Left ventricle myocardium inferior (tissue), 1 donor: ENCODE data around the gene CXCR4. TPM values are rescaled to one million over a fixed set of nuclear protein-coding genes. Genes with fewer than 3 reads are reported as not detected.
"Not testable (repeated sequence)": the region's sequence is repeated elsewhere in the genome, so short reads cannot be mapped to it uniquely, and the experiment has no call there.

ENCODE experiments used
- DNase-seq: peaks from one replicate; pipeline ENCODE4 v3.0.0-alpha.2; 2020
- H3K27ac ChIP-seq: fragments of 200-600 bp; replicated peaks from 2 replicates; pipeline ENCODE4 v1.8.0; 2021
- H3K27me3 ChIP-seq: fragments of 200-600 bp; 2 replicates; pipeline ENCODE4 v1.8.0; 2021; ENCODE audit warnings: low read depth
- H3K36me3 ChIP-seq: fragments of 200-600 bp; 2 replicates; pipeline ENCODE4 v1.8.0; 2021
- H3K4me1 ChIP-seq: fragments of 200-600 bp; 2 replicates; pipeline ENCODE4 v1.8.0; 2021
- H3K4me3 ChIP-seq: fragments of 200-600 bp; 2 replicates; pipeline ENCODE4 v1.8.0; 2021; ENCODE audit warnings: mild to moderate bottlenecking, moderate library complexity
- H3K9me3 ChIP-seq: fragments of 200-600 bp; replicated peaks from 2 replicates; pipeline ENCODE4 v1.8.0; 2021
- CTCF ChIP-seq: fragments of 200-600 bp; IDR thresholded peaks from 2 replicates; pipeline ENCODE4 v1.8.0; 2021; ENCODE audit warnings: antibody characterized with exemption, mild to moderate bottlenecking, borderline replicate concordance
- intact Hi-C: fragments of 100-400 bp; cut with micrococcal nuclease; formaldehyde crosslinking; loops from one replicate; pipeline ENCODE4 v1.11.0; 2022
- total RNA-seq: library from RNA; stranded (reverse); fragmentation: NEBNext Ultra II Directional; extraction: Animal tissue kit (Norgen Biotek cat#: 25700); gene quantifications from one replicate; pipeline ENCODE4 v1.2.1, GENCODE V29; 2021
- donor health status: DM: no; HTN: yes; CAD: no; lungs with severe emphysema.

CXCR4 gene
- total RNA-seq, 1 donor from 2014 or later, result 3.2 TPM

GRCh38 chr2:136093583-136093982 is 24.4 kb downstream of the CXCR4 start:
- Histone ChIP-seq H3K27me3 (peaks cover 22% of the 10 kb centered on the region), H3K4me3 (no peak overlapping the region), H3K36me3 (no peaks in the 10 kb centered on the region), H3K4me1 (no peaks in the 10 kb centered on the region), H3K27ac (no peak overlapping the region), H3K9me3 (no peaks in the 10 kb centered on the region)
- intact Hi-C loops, result no loop called here
- no peak for TF ChIP-seq CTCF
- no peak for DNase-seq

DNA sequence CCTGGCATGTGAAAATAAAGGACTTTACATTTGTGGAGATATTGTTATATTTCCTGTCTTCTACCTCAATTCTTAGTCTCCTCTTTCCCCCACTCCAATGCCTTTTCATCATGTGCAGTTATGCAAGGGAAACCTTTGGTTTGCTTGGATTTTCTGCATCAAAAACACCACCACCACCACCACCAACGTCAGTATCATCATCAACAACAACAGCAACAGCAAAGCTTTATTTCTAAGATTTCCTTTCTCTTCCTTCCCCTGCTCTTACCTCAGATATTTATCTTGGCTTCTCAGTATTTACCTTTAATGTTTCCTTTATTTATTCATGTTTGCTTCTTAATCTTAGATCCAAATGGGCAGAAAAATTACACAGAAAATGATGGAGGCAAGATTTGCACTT is 26.1 kb downstream of the CXCR4 start:
- Histone ChIP-seq H3K4me1 (no peaks in the 10 kb centered on the region), H3K27me3 (peaks cover 22% of the 10 kb centered on the region), H3K36me3 (no peaks in the 10 kb centered on the region), H3K4me3 (no peak overlapping the region), H3K9me3 (no peaks in the 10 kb centered on the region), H3K27ac (no peak overlapping the region)
- intact Hi-C loops, result no loop called here
- no peak for DNase-seq
- no peak for TF ChIP-seq CTCF

GRCh38 chr2:136087901-136088460 is 30.0 kb downstream of the CXCR4 start:
- H3K9me3 ChIP-seq, H3K27ac ChIP-seq, H3K27me3 ChIP-seq, H3K4me1 ChIP-seq, intact Hi-C loops, DNase-seq, H3K4me3 ChIP-seq, H3K36me3 ChIP-seq: not testable (repeated sequence)

DNA sequence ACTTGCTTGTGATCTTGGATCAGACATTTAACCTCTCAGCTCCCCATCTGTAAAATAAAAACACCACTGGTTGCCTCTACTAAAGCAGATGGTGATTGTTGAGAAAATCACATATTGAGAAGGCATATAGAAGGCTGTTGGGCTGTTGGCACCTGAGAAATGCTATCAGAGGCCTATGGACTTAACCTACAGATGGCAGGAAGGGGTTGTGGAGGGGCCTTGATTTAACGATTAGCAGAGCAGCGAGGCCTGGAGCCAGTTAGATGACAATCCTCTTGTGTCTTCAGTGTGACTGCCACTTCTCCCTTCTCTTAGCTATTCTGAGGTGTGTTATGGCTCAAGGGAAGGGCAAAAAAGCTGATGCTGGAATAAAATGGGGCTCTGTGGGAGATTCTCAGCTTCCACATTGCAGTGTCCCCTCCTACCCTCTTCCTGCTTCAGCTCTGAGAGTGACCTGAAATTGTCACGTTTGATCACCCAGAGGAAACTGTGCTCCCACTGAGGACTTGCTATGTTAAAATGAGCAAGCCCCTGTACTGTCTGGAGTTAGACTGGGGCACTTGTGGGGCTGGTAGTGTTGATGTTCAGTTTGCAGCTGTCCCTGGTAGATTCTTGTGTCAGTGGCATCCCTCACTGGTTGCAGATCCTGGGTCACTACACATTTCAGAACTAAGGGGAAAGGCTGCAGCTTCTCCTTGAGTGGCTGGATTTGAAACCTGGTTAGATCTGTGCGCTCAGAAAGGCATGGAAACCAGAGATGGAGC is 31.5 kb downstream of the CXCR4 start:
- no peaks in the 10 kb centered on the region for H3K9me3 ChIP-seq
- H3K27me3 ChIP-seq, result no peaks in the 10 kb centered on the region
- H3K27ac ChIP-seq, result no peak overlapping the region
- H3K36me3 ChIP-seq, result no peaks in the 10 kb centered on the region
- no peak overlapping the region for H3K4me3 ChIP-seq
- no peaks in the 10 kb centered on the region for H3K4me1 ChIP-seq
- TF ChIP-seq CTCF, result no peak
- intact Hi-C loops, result no loop called here
- no peak for DNase-seq

DNA sequence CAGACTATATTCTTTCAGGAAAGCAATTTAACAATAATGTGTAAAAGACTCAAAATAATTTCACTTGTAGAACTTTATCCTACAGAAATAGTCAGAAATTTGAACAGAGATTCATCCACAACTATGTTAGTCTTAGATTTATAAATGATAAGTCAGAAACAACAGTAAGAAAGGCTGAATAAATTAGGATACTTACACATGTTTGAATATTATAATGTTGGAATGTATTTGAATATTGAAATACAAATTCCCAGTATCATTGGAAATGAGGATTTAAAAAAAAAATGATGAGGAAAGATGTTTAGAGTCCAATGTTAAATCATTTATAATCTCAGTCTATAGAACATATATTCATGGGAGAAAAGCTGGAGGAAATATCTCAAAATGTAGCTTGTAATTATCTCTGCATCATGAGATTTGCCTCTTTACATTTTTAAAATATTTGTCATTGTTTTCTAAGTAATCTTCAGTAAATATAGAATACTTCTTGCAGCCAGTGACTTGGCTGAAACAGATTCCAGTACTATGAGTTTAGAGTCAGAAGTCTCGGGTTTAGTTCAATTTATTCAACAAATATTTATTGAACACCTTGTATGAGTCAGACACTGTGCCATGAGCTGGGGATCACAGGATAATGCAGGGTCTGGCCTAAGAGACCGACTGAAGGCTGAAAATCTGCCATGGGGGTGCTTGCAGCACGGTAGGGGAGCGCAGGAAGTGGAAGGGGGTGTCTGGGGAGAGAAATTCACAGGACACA is 32.3 kb downstream of the CXCR4 start:
- intact Hi-C loops, result no loop called here
- TF ChIP-seq CTCF, result no peak
- Histone ChIP-seq H3K9me3 (no peaks in the 10 kb centered on the region), H3K4me1 (no peaks in the 10 kb centered on the region), H3K36me3 (no peaks in the 10 kb centered on the region), H3K4me3 (no peak overlapping the region), H3K27ac (no peak overlapping the region), H3K27me3 (no peaks in the 10 kb centered on the region)
- no peak for DNase-seq
